GM19372 (cell line): ENCODE measurements around the gene AURKB.
"Not testable (repeated sequence)": the region's sequence is repeated elsewhere in the genome, so short reads cannot be mapped to it uniquely, and the experiment has no call there.

Source experiments
- ATAC-seq: cut with Tn5 transposase; IDR thresholded peaks from one replicate; pipeline ENCODE4 v1.9.1; 2021; ENCODE audit warnings: mild to moderate bottlenecking, low read depth, moderate library complexity; ENCODE audit not compliant: unreplicated experiment

Gene AURKB

DNA sequence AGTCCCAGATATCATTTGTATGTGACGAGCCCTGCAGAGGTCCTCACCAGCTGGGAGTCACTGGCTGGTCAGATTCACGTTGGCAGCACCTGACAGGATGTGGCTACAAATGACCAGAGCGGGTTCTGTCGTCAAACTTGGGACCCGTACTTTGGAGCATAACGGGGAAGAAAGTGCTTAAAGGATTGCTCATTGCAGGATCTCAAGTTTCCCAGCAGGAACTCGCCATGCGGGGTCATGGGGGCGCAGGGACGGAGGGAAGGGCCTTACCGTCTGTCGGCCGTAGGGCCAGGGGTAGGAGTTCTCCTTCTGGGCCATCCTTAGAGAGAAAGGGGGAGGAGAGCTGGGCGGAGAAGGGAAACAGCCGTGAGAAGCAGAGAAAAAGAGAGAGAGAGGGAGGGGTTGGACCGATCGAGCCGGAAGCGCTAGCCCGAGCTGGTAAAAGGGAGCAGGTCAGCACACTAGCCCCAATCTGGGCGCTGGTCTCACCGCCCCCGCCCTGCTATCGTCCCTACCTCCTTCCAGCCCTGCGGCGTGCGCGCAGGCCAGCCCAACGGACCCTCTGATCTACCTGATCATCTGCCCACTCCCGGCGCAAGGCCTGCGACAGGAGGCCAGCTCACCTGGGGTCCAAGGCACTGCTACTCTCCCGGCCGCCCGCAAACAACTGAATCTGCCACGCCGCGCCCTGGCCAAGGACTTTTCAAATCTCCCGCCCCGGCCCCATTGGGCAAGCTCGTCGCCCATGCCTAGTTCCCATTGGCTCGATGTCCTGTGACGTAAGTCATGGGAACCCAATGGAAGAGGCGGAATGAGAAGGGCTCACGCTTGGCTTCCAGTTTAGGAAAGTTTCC, at the start of gene AURKB:
Gene AURKB, minus strand, starts transcription at position 669 of the 854 bp plus-strand sequence. Its CDS starts 351 bp downstream, at position 318.
- peak; percentile 82 for ATAC-seq

DNA sequence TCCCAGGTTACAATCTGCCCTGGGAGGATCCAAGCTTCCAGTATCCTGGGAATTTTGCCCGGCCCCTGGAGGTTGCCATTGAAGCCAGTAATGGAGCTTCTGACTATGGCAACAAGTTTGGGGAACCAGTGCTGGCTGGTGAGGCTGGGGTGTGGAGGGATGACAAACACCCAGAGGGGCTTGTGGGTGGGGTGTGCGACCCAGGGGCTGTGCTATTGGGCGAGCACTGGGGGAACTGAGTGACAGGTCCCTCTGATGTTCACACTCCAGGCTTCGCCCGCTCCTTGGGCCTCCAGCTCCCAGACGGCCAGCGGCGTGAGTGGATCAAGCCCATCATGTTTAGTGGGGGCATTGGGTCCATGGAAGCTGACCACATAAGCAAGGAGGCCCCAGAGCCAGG, 47.4 kb upstream of the AURKB start:
- no peak for ATAC-seq

DNA sequence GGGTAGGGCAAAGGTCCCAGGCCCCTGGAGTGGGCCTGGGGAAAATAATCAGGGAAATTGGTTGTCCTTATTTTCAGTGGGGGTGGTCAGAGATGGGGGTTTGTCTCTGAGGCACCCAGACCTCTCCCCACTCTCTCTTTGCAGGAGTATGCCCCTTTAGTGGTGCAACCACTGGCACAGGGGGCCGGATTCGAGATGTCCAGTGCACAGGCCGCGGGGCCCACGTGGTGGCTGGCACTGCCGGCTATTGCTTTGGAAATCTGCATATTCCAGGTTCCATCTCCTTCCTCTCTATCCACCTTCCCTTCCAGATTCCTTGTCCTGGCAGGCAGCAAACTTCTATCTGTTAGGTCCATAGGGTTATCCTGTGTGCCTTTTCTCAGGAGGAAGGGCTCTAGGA, 46.3 kb upstream of the AURKB start:
- ATAC-seq = no peak

DNA sequence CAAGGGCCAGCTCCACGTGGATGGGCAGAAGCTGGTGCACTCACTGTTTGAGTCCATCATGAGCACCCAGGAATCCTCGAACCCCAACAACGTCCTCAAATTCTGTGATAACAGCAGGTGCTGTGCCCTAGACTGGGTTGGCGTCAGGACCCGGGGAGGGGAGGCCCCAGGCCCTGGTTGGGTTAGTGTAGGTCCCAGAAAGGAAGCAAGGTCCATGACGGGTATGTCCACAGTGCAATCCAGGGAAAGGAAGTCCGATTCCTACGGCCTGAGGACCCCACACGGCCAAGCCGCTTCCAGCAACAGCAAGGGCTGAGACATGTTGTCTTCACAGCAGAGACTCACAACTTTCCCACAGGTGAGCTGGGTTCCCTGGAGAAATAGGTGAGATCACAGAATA, 45.9 kb upstream of the AURKB start:
- ATAC-seq = no peak

DNA sequence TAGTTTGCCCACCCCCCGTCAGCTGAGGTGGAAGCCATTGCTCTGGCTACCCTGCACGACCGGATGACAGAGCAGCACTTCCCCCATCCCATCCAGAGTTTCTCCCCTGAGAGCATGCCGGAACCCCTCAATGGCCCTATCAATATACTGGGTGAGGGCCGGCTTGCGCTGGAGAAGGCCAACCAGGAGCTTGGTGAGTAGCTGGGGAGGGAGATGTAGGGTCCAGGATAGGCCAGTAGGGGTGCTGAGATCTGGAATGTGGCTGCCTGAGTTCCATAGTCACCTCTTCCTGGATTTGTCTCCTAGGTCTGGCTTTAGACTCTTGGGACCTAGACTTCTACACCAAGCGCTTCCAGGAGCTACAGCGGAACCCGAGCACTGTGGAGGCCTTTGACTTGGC, 45.1 kb upstream of the AURKB start:
- no peak for ATAC-seq

DNA sequence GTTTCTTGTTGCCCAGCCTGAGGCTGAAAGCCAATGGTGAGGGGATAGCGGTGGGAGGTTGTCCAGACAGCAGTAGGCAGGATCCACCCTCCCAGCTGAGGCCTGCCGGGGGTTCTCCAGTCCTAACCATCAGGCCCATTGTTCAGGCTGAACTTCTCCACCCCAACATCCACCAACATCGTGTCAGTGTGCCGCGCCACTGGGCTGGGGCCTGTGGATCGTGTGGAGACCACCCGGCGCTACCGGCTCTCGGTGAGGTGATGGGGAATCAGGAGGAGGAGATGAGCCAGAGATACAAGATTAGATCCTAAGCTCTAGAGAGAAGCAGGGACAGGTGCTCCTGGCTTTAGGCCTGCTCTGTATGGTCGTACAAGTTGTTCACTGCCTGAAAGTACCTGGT, 44.5 kb upstream of the AURKB start:
- no peak for ATAC-seq

DNA sequence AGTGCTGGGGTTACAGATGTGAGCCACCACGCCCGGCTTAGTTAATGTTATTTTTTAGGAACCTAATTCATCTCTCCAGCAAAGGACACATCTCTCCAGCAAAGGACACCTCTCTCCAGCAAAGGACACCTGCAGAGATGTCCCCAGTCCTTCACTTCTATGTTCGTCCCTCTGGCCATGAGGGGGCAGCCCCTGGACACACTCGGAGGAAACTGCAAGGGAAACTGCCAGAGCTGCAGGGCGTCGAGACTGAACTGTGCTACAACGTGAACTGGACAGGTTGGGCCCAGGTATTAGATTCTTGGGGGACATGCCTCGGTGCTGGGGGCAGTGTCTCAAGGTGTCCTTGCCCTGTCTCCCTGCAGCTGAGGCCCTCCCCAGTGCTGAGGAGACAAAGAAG, 43.4 kb upstream of the AURKB start:
- ATAC-seq = no peak

DNA sequence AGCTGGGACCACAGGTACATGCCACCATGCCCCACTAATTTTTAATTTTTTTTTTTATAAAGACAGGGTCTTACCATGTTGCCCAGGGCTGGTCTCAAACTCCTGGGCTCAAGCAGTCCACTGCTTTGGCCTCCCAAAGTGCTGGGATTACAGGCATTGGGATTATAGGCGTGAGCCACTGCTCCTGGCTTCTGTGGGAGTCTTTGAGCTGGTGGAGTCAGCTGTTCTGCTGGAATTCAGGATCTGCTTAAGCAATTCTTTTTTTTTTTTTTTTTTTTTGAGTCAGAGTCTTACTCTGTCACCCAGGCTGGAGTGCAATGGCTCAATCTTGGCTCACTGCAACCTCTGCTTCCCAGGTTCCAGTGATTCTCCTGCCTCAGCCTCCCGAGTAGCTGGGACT, 41.0 kb upstream of the AURKB start:
- ATAC-seq = not testable (repeated sequence)

DNA sequence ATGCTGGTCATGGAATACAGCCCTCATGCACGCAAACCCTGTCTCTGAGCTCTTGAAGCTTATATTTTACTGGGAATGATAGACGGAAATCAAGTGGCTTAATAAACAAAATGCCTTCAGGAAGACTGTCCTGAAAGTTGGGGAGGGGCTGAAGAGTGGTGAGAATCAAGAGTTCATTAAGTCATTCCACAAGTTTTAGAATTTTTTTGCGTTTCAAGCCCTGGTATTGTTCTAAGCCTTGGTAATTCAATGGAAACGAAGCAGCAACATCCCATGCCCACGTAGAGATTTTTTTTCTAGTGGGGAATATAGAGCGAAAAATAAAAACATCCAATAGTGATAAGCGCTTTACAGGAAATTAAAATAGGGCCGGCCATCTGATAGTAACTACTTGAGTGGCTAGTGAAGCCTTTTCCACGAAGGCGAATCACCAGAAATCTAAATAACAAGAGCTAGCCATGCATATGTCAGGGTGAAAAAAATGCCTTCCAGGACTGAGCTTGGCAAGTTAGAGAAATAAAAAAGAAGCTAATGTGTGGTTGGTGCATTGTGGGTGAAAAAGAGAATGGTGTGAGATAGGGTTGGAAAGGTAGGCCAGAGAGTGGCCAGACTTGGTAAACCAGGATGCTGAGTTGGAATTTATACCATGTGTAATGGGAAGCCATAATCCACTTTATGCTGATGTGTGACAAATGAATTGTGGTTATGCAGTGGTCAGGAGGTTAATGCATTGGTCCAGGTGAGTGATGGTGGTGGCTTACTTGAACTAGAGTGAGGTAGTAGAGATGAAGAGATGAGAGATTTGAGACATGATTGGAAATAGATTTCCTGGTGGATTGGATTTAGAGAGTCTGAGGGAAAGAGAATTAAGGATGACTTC, 39.5 kb upstream of the AURKB start:
- no peak for ATAC-seq

DNA sequence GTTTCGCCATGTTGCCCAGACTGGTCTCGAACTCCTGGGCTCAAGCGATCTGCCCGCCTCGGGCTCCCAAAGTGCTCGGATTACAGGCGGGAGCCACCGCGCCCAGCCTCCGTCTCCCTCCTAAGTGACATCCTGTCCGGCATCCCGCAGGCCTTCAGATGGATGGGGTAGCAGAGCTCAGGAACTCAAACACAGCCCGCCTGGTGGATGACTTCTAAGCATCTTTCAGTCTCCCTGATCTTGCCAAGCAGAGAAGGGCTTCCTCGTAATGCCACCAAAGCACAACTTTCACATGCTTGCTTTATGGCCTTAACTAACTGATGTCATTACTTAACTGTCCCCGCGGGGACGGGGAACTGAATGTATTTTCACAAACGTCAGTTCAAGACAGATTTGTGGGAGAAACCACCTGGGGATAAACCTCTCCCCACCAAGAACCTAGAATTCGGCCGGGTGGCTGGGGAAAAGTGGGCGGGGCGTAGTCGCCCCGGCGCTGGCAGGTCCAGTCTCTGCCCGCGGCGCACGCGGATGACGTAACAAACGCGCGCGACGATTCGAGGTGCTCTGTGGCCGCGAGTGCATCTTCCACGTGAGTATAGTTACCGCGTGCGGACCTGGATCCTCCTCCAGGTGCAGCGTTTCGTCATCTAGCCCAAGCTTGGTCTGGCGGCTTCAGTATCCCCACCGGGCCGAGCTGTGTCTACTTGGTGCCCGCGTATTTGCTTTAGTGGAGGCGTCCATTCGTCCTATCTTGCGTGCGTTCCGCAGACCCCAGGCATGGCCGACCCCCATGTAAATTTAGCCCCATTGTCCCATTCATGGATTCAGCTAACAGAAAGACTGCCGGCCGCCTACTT, 38.6 kb upstream of the AURKB start, which contains the start of gene PFAS:
Gene PFAS, plus strand, starts transcription at position 539 of the 857 bp plus-strand sequence. CDS start 4,649 bp downstream, outside the sequence.
- ATAC-seq = peak; percentile 55

DNA sequence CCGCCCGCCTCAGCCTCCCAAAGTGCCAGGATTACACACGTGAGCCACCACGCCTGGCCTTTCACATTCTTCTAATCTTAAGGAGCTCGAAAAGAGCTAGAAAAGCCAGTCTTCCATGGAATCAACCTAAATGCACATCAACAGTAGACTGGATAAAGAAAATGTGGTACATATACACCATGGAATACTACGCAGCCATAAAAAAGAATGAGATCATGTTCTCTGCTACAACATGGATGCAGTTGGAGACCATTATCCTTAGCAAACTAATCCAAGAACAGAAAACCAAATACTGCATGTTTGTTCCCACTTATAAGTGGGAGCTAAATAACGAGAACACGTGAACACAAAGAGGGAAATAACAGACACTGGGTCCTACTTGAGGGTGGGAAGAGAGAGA, 34.4 kb upstream of the AURKB start:
- no peak for ATAC-seq

DNA sequence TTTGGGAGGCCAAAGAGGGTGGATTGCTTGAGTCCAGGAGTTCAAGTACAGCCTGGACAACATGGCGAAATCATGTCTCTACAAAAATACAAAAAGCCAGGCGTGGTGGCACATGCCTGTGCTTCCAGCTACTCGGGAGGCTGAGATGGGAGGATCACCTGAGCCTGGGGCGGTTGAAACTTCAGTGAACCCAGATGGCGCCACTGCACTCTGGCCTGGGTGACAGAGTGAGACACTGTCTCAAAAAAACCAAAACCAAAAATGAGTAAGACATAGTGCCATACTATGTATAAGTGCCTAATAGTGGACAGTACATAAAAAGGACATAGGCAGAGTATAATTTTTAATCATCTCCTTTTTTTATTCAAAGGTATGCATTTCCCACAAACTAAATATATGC, 33.5 kb upstream of the AURKB start:
- ATAC-seq = no peak

DNA sequence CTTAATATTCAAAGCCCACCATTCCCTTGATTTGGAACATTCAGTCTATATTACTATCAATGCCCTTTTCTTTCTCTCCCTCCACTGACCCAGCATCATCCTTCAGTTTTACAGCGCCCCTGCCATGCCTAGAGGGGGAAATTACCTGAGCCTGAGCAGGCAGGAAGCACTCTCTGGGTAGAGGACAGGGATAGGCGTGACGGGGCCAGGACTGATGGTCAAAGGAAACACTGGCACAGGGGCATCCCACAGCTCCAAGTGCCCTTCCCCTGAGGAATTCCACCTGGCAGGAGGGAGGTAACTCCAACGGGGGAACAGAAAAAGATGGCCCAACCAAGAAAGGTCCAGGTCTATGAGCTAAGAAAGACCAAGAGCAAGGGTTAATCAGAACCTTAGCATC, 27.5 kb upstream of the AURKB start:
- ATAC-seq = no peak

DNA sequence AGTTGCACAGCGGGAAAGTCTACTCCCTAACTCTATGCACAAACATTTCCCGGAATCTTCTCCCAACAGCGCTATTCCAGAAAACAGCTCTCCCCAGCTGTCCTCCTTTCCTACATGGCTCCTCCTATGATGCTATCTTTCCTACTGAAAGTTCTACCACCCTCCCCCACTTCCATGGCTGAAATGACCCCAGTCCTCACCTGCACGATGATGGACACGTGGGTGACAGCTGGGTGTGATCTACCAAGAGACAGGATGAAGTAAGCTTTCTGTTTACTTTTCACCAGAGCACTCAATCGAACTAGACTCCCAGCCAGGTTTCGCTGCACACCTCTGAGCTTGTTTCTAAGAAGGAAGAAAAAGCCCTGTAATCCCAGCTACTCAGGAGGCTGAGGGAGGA, 26.8 kb upstream of the AURKB start:
- ATAC-seq = no peak

DNA sequence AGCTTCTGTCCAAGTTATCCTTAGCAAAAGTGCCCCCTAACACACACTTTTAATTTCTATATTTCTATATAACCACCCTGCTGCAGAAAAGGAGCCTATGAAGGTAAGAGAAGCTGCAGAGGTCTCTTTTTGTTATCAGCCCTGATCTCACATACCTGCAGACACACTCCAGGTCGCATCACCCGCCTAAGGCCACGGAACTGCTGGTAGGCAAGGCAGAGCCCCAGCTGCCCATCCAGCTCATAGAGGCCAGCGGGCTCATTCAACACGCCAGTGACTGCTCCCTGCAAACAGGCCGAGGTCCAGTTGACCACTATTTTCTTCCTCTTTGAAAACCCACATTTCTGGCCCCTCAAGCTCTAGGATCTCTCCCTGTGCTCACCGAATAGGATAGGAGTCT, 25.3 kb upstream of the AURKB start:
- ATAC-seq = no peak

DNA sequence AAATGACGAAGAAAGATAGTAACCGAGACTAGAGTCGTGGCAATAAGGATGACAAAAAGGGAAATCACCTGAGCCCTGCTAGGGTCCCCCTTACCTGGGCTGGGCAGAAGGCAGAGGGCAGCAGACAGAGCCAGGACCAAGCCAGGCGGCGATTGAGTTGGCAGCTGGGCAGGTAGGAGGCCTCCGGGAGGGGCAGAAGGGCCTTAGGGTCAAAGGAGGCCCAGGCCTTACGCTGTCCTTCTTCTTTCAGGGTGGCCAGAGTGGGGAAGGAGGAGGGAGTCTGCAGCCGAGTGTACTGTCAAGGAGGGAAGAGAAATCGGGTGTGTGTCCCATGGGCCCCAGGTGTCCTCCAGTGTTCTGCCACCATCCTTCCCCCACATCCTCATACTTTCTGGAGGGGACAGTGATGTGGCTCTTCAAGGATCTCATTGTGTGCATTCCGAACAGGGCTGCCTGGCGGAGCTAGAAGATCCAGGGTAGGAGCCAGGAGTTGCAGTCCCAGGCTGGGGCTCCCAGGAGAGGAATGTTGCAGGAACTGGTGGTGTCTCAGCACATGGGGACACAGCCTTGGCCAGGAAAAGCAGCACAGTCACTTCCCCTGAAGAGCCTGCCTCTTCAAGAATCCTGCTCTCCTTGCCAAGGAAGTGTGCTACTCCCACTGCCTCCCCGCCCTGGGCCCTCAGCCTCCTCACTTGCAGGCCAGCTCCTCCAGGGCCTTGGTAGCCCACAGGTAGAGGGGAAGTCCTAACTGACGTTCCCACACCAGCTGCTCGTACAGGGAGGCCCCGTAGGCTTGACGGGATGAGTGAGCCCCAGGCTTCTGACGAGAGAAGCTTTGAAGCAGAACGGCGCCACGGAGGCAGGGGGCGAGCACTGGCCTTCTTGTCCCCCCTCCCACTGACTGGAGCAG, 24.2 kb upstream of the AURKB start:
- no peak for ATAC-seq

DNA sequence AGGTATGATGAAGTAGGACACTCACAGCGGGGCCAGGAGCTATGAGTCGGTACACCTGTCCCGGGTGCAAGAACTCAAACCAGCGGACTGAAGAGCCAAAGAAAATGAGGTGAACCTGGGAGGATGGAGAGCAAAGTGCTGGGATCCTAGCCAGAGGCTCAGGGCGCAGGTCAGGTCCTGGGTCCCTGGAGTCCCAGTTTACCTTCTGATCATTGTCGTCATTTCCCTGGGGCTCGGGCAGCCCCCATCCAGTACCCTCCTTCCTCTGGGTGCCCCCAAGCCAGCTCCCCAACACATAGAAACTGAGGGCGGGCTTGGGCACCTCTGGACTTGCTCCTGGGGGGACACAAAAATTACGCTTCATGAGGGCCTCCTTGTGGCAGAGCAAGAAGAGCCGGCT, 21.3 kb upstream of the AURKB start:
- no peak for ATAC-seq

DNA sequence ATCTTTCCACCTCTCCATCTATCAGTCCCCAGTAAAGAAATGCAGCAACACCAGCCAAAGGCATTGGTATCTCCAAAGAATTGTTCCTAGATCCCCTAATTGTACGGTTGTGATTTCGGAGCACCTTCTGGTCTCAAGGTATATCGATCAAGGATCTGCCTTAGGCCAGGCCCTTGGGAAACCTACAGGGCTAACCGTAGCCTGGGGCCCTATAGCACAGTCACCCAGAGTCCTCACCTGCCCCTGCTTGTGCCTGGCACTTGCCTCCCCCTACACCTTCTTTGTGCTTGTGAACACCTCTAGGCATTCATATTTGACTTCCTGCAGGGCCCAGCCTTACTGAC, 16.8 kb upstream of the AURKB start:
- ATAC-seq = no peak

DNA sequence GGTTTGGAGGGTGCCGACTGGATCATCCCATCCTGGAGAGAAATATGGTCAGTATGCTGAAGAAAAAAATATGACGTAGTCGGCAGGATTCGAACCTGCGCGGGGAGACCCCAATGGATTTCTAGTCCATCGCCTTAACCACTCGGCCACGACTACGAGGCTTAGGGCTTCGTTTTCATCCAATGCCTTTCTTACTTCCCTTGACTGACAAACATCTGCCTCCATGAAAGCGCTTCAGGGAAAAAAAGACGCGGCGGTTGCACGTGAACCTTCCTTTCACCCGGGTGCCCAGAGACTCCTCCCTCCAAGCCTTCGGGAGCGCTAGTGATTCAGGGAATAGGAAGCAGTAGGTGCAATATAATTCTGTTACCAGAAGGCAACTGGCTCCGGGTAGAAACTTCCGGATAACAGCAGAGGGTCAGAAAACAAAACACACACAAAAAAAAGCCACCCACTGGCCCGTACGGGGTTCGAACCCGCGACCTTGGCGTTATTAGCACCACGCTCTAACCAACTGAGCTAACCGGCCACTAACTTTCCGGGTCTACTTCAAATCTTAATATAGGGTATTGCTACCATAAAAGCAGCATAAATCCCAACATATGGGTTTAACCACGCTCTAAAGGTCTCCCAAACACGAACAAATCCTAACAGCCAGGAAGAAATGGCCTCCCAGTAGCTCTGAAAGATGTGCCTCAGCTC, 16.3 kb upstream of the AURKB start:
- no peak for ATAC-seq
